CD4-positive, alpha-beta T cell (primary cell): ENCODE results near the gene BSDC1. TPM values are rescaled to one million over a fixed set of nuclear protein-coding genes. Genes with fewer than 3 reads are reported as not detected.

Experiments
- ATAC-seq: fragments of 200-7000 bp; cut with Tn5 transposase; one replicate; pipeline ENCODE4 v1.10.0; 2022; ENCODE audit warnings: mild to moderate bottlenecking; ENCODE audit not compliant: poor library complexity
- CTCF ChIA-PET: fragments of 350-600 bp; sonication (Branson Sonifier 250); formaldehyde crosslinking; loops from one replicate; lab custom pipeline; 2021; ENCODE audit warnings: antibody characterized with exemption, inconsistent platforms; lab: Charles Lee
- POLR2A ChIA-PET: fragments of 350-600 bp; sonication (Branson Sonifier 250); formaldehyde crosslinking; loops from one replicate; lab custom pipeline; 2021; ENCODE audit warnings: antibody characterized with exemption, inconsistent platforms; lab: Charles Lee
- DNase-seq, 14 experiments: peaks; one replicate each; pipeline ENCODE4 v3.0.0-alpha.2; 2013 to 2020; ENCODE audit warnings: mixed read lengths in 2 of 14
- H3K27ac ChIP-seq, 2 donors: one replicate each; pipeline versions ENCODE4 v1.5.1 to v1.7.0; 2013; ENCODE audit warnings: low read length in 2 of 2, low read depth in 1 of 2, mild to moderate bottlenecking in 1 of 2
- H3K27me3 ChIP-seq, 2 experiments: 1 replicate in 1 of 2; 2 replicates in 1 of 2; pipeline versions ENCODE4 v1.6.1 to v1.7.0; 2013; ENCODE audit warnings: low read length in 2 of 2, control low read depth in 1 of 2, mild to moderate bottlenecking in 1 of 2, moderate library complexity in 1 of 2; ENCODE audit not compliant: insufficient read depth in 2 of 2, control insufficient read depth in 1 of 2
- H3K36me3 ChIP-seq: one replicate; pipeline ENCODE4 v1.6.1; 2013; ENCODE audit warnings: low read length, control low read depth; ENCODE audit not compliant: insufficient read depth
- H3K4me1 ChIP-seq: one replicate; pipeline ENCODE4 v1.6.1; 2013; ENCODE audit warnings: low read length, control low read depth; ENCODE audit not compliant: insufficient read depth
- H3K4me3 ChIP-seq: one replicate; pipeline ENCODE4 v1.5.1; 2013; ENCODE audit warnings: mild to moderate bottlenecking, low read length, moderate library complexity
- H3K9me3 ChIP-seq, 2 experiments: 1 replicate in 1 of 2; 2 replicates in 1 of 2; pipeline versions ENCODE4 v1.6.1 to v1.7.0; 2013; ENCODE audit warnings: low read length in 2 of 2, mild to moderate bottlenecking in 2 of 2, control low read depth in 1 of 2, moderate library complexity in 1 of 2; ENCODE audit not compliant: control insufficient read depth in 1 of 2, insufficient read depth in 1 of 2
- H3K27ac Mint-ChIP-seq: one replicate; pipeline ENCODE4 v1.8.0; 2020; ENCODE audit warnings: mixed read lengths
- H3K27me3 Mint-ChIP-seq: one replicate; pipeline ENCODE4 v1.8.0; 2021; ENCODE audit warnings: mixed read lengths
- H3K36me3 Mint-ChIP-seq: one replicate; pipeline ENCODE4 v1.8.0; 2021; ENCODE audit warnings: low read depth, mixed read lengths
- H3K4me1 Mint-ChIP-seq: one replicate; pipeline ENCODE4 v1.8.0; 2021; ENCODE audit warnings: low read depth, mixed read lengths
- H3K4me3 Mint-ChIP-seq: one replicate; pipeline ENCODE4 v1.8.0; 2020; ENCODE audit warnings: mild to moderate bottlenecking, mixed read lengths
- H3K9me3 Mint-ChIP-seq: one replicate; pipeline ENCODE4 v1.8.0; 2020; ENCODE audit warnings: mixed read lengths
- CTCF ChIP-seq: fragments of 200-600 bp; IDR thresholded peaks from one replicate; pipeline ENCODE4 v1.8.0; 2022; ENCODE audit warnings: antibody characterized with exemption, mild to moderate bottlenecking
- intact Hi-C, 2 experiments: fragments of 100-400 bp; cut with DNase I in 1 of 2; cut with micrococcal nuclease in 1 of 2; formaldehyde crosslinking; loops; one replicate each; pipeline versions ENCODE4 v1.15.1 to v1.9.0; 2023 to 2025; cut with DNase I, micrococcal nuclease
- total RNA-seq, 174 experiments: library from RNA in 2 of 174; stranded (reverse) in 2 of 174; gene quantifications; one replicate each; pipeline ENCODE4 v1.2.3 and lab custom pipeline; 2021 to 2026

The BSDC1 gene
- total RNA-seq, 2 experiments from 2014 or later: 186 to 190 TPM

DNA sequence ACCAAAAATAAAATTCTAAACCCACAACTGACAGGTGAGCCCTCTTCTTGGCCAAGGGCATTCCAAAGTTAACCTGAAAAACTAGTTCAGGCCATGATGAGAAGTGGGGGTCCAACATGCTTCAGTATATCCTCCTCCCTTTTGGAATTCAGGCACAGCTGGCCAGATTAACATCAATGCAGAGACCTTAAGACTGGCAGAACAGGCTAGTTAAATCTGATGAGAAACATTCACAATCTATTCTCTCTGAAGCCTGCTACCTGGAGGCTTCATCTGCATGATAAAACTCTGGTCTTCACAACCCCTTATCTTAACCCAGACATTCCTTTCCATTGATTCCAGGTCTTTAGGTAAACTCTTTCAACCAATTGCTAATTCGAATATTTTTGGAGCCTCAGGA lies 43.9 kb upstream of the BSDC1 start:
- H3K4me3 ChIP-seq: no peak overlapping the region
- CTCF ChIA-PET: no interaction called here
- POLR2A ChIA-PET: no interaction called here

GRCh38 chr1:32431736-32432400 lies 37.6 kb upstream of the BSDC1 start:
- TF ChIP-seq CTCF: no peak
- peaks cover under 1% of the 10 kb centered on the region for H3K4me1 ChIP-seq
- no peak for ATAC-seq
- no peaks in the 10 kb centered on the region for H3K36me3 Mint-ChIP-seq
- H3K27ac ChIP-seq: no peak overlapping the region
- intact Hi-C loops: no loop called here
- H3K27ac Mint-ChIP-seq: no peak overlapping the region
- H3K4me3 Mint-ChIP-seq: no peak overlapping the region
- H3K27me3 ChIP-seq: peaks cover 11 to 17% of the 10 kb centered on the region in 2 experiments
- no peak overlapping the region for H3K4me3 ChIP-seq
- CTCF ChIA-PET: no interaction called here
- no peaks in the 10 kb centered on the region for H3K9me3 Mint-ChIP-seq
- peaks cover 54% of the 10 kb centered on the region for H3K27me3 Mint-ChIP-seq
- H3K9me3 ChIP-seq: no peaks in the 10 kb centered on the region
- H3K4me1 Mint-ChIP-seq: no peaks in the 10 kb centered on the region
- DNase-seq: no peak
- POLR2A ChIA-PET: no interaction called here
- H3K36me3 ChIP-seq: no peaks in the 10 kb centered on the region

More for the DNA sequence above, 43.9 kb upstream of the BSDC1 start:
- Histone ChIP-seq H3K4me1 (no peaks in the 10 kb centered on the region), H3K27ac (no peak overlapping the region), H3K36me3 (no peaks in the 10 kb centered on the region), H3K27me3 (peaks cover 9 to 13% of the 10 kb centered on the region in 2 experiments), H3K9me3 (peaks cover 5 to 8% of the 10 kb centered on the region in 2 experiments)
- Mint-ChIP-seq H3K27me3 (peaks cover 39% of the 10 kb centered on the region), H3K4me1 (no peaks in the 10 kb centered on the region), H3K4me3 (no peak overlapping the region), H3K27ac (no peak overlapping the region), H3K36me3 (no peaks in the 10 kb centered on the region), H3K9me3 (peaks cover 6% of the 10 kb centered on the region)
- TF ChIP-seq CTCF: no peak
- intact Hi-C loops: no loop called here
- DNase-seq (no peak), ATAC-seq (no peak)

DNA sequence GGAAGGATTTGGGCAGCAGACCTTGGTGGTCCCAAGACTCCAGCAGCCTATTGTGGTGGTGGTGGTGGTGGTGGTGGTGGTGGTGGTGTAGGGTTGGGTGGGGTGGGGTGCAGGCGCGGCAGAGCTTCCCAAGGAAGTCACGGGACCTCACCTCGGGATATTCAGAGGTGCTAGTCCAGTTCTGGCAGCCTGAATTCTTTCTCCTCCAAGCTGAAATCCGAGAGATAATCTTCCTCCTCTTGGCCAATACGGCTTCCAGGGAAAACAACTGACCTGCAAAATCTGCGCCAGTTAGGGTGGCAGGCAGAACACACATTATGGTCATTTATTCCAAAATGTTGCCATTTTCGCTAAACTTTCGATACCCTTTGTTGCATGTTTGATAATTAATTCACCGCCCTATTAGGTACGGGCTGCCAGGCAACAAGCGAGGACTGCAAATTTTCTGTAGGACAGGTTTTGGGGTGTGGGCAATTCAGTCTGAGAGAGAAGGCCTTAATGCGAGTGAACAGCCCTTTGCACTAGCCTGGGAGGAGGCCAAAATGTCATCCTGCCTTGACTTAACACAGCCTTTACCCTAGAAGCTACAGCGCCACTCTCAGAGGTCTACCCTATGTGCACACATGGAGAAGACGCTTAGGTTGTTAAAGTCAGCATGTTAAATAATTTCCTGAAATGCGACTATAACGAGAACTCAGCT lies 33.2 kb upstream of the BSDC1 start:
- ATAC-seq: no peak
- intact Hi-C loops: no loop called here
- TF ChIP-seq CTCF: no peak
- Histone ChIP-seq H3K9me3 (no peaks in the 10 kb centered on the region), H3K27ac (no peak overlapping the region), H3K4me1 (peaks cover 4% of the 10 kb centered on the region), H3K36me3 (no peaks in the 10 kb centered on the region), H3K27me3 (peaks cover 22 to 28% of the 10 kb centered on the region in 2 experiments), H3K4me3 (no peak overlapping the region)
- no peak overlapping the region for H3K27ac Mint-ChIP-seq
- H3K27me3 Mint-ChIP-seq: peaks cover 59% of the 10 kb centered on the region
- H3K36me3 Mint-ChIP-seq: no peaks in the 10 kb centered on the region
- POLR2A ChIA-PET: no interaction called here
- no peaks in the 10 kb centered on the region for H3K9me3 Mint-ChIP-seq
- no peak overlapping the region for H3K4me3 Mint-ChIP-seq
- no peaks in the 10 kb centered on the region for H3K4me1 Mint-ChIP-seq
- CTCF ChIA-PET: no interaction called here
- no peak for DNase-seq
